Gastroesophageal sphincter (tissue), 4 donors: ENCODE data around the gene NRXN3. TPM values are rescaled to one million over a fixed set of nuclear protein-coding genes. Genes with fewer than 3 reads are reported as not detected.
A peak's percentile ranks its signal among the peaks of the same experiment; 100 is the strongest.

Experiments
- ATAC-seq: fragments of 150-250 bp; one replicate; pipeline ENCODE4 v1.9.1; 2016; ENCODE audit warnings: mild to moderate bottlenecking, moderate library complexity
- H3K27ac ChIP-seq, 4 donors: fragments of 200-600 bp; sonication (generic) in 3 of 4; 1 replicate in 3 of 4; 2 replicates in 1 of 4; pipeline ENCODE4 v1.5.1; 2016 to 2019
- H3K27me3 ChIP-seq: fragments of 200-600 bp; sonication (generic); one replicate; pipeline ENCODE4 v1.5.1; 2019
- H3K36me3 ChIP-seq, 2 donors: fragments of 200-600 bp; sonication (generic); one replicate each; pipeline ENCODE4 v1.5.1; 2019; ENCODE audit warnings: control low read depth in 1 of 2
- H3K4me1 ChIP-seq, 3 donors: fragments of 200-600 bp; sonication (generic); 1 replicate in 2 of 3; 2 replicates in 1 of 3; pipeline ENCODE4 v1.5.1; 2016 to 2019; ENCODE audit warnings: control low read depth in 2 of 3
- H3K4me3 ChIP-seq, 2 donors: fragments of 200-600 bp; sonication (generic); one replicate each; pipeline ENCODE4 v1.5.1; 2019; ENCODE audit warnings: mild to moderate bottlenecking in 1 of 2, moderate library complexity in 1 of 2
- H3K9me3 ChIP-seq, 3 donors: fragments of 200-600 bp; sonication (generic); one replicate each; pipeline ENCODE4 v1.5.1; 2017 to 2019; ENCODE audit warnings: control low read depth in 2 of 3
- EP300 ChIP-seq: sonication (generic); formaldehyde crosslinking; IDR thresholded peaks from one replicate; pipeline ENCODE4 v1.6.1; 2017; ENCODE audit warnings: antibody characterized with exemption, mild to moderate bottlenecking
- POLR2A ChIP-seq, 2 donors: fragments of 450-650 bp; IDR thresholded peaks; one replicate each; pipeline ENCODE4 v1.6.1; 2017; ENCODE audit warnings: antibody characterized with exemption in 2 of 2, mild to moderate bottlenecking in 2 of 2, moderate library complexity in 1 of 2
- POLR2AphosphoS5 ChIP-seq: sonication (generic); formaldehyde crosslinking; IDR thresholded peaks from one replicate; pipeline ENCODE4 v1.6.1; 2017; ENCODE audit warnings: antibody characterized with exemption
- WGBS, 2 donors: methylation state at CpG; one replicate each; pipeline ENCODE4 v1.1.5; 2018; ENCODE audit warnings: low coverage in 1 of 2; 5-methylcytosine and 5-hydroxymethylcytosine counted together
- total RNA-seq, 4 donors: library from RNA; depleted of rRNA; stranded (reverse); fragments of >200 nt; gene quantifications; one replicate each; pipeline ENCODE4 v1.1.0, GENCODE V29; 2016
- TF ChIP-seq, protein P1 (sequence below), 4 experiments: fragments of 200-600 bp in 2 of 4; fragments of 450-650 bp in 2 of 4; sonication (generic) in 1 of 4; IDR thresholded peaks; one replicate each; pipeline ENCODE4 v1.5.1; 2017 to 2019; ENCODE audit warnings: antibody characterized with exemption in 4 of 4, mild to moderate bottlenecking in 2 of 4, moderate library complexity in 2 of 4

NRXN3 gene
- total RNA-seq, 4 donors from 2014 or later, result 74.2 to 192 (median 98.2) TPM

DNA sequence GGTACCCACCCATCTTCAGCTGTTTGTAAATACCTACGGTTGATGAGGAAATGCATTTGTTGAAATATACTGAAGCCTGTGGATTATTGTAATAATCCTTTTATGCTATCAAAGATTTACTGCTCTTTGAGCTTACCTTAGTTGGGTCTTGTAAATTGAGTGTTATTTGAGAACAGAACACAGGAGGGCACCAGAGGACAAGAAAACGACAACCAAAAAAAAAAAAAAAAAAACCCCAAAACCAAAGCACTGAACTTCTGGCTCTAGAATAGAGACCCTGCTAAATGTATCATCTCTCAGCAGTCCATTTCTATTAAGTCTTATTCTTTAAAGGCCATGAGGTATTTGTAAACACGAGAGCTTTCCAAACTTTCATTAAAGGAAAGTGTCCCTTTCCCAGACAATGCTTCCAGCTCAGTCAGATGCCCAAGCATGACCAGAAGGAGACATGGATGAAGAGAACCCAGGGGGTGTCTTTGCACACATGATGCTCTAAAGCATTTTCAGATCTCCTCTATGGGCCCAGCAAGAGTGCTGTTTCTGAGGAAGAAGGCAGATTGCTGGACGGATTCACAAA lies 763.9 kb downstream of the NRXN3 start:
- WGBS, 2 donors, result 8 to 22% methylated on average over 3 to 4 of the region's 4 CpGs
- Histone ChIP-seq H3K27me3 (no peaks in the 10 kb centered on the region), H3K9me3 (no peaks in the 10 kb centered on the region), H3K4me3 (no peak overlapping the region), H3K4me1 (peaks cover 0 to 5% (median 0%) of the 10 kb centered on the region in 3 donors), H3K27ac (no peak overlapping the region), H3K36me3 (no peaks in the 10 kb centered on the region)
- TF ChIP-seq, protein P1, sequence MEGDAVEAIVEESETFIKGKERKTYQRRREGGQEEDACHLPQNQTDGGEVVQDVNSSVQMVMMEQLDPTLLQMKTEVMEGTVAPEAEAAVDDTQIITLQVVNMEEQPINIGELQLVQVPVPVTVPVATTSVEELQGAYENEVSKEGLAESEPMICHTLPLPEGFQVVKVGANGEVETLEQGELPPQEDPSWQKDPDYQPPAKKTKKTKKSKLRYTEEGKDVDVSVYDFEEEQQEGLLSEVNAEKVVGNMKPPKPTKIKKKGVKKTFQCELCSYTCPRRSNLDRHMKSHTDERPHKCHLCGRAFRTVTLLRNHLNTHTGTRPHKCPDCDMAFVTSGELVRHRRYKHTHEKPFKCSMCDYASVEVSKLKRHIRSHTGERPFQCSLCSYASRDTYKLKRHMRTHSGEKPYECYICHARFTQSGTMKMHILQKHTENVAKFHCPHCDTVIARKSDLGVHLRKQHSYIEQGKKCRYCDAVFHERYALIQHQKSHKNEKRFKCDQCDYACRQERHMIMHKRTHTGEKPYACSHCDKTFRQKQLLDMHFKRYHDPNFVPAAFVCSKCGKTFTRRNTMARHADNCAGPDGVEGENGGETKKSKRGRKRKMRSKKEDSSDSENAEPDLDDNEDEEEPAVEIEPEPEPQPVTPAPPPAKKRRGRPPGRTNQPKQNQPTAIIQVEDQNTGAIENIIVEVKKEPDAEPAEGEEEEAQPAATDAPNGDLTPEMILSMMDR (IDR thresholded peaks at IDR 0.05), result peak; percentile 12 to 53 (median 32)
- TF ChIP-seq POLR2A (IDR thresholded peaks at IDR 0.05), result no peak
- TF ChIP-seq POLR2AphosphoS5, result no peak
- ATAC-seq, result no peak

DNA sequence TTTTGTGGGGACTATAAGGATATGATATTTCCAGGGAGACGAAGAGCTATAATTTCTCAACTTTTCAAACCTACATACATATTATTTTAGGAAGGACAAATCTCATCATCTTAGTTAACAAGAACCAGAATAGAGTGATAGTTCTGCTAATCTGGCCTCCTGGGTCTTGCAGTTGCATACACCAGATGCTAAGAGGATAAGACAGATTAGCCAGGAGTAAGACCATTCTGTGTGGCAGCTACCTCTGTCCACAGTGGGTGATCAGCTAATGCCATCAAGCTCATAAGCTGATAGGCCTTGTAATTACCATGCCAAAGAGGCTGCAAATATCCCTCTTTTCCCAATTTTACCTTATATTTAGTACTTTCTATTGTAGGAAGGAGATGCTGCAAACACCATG lies 776.8 kb downstream of the NRXN3 start:
- no peak overlapping the region for H3K27ac ChIP-seq
- H3K9me3 ChIP-seq, result no peaks in the 10 kb centered on the region
- H3K4me3 ChIP-seq, result no peak overlapping the region
- TF ChIP-seq EP300 (no peak), POLR2AphosphoS5 (no peak), POLR2A (IDR thresholded peaks at IDR 0.05) (no peak)
- TF ChIP-seq, protein P1 (IDR thresholded peaks at IDR 0.05), result no peak
- 86 to 100% methylated on average over 1 of the region's 1 CpG for WGBS, 2 donors
- no peaks in the 10 kb centered on the region for H3K27me3 ChIP-seq
- ATAC-seq, result no peak
- H3K36me3 ChIP-seq, result no peaks in the 10 kb centered on the region
- no peaks in the 10 kb centered on the region for H3K4me1 ChIP-seq

DNA sequence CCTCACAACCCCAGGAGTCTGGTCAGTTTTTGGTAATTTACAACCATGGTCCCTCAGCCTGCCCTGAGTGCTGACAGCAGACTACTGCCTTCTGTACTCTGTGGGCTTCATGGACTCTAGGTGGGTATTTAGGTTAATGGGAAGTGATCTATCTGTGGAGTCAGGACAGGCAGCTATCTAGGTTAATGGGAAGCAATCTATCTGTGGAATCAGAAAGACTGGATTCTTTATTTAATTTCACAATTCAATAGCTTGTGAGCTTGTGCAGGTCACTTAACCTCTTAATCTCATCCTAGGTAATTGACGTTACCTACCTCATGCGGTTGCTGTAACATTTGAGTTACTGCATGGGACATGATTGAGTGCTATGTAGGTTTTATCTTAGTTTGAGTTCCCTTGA lies 777.5 kb downstream of the NRXN3 start:
- H3K4me3 ChIP-seq, result no peak overlapping the region
- no peak for ATAC-seq
- no peaks in the 10 kb centered on the region for H3K4me1 ChIP-seq
- H3K27me3 ChIP-seq, result no peaks in the 10 kb centered on the region
- no peak overlapping the region for H3K27ac ChIP-seq
- TF ChIP-seq, protein P1 (IDR thresholded peaks at IDR 0.05), result no peak
- TF ChIP-seq POLR2A (IDR thresholded peaks at IDR 0.05) (no peak), POLR2AphosphoS5 (no peak), EP300 (no peak)
- WGBS, 2 donors, result 75 to 95% methylated on average over 2 of the region's 2 CpGs
- H3K36me3 ChIP-seq, result no peaks in the 10 kb centered on the region
- H3K9me3 ChIP-seq, result no peaks in the 10 kb centered on the region

DNA sequence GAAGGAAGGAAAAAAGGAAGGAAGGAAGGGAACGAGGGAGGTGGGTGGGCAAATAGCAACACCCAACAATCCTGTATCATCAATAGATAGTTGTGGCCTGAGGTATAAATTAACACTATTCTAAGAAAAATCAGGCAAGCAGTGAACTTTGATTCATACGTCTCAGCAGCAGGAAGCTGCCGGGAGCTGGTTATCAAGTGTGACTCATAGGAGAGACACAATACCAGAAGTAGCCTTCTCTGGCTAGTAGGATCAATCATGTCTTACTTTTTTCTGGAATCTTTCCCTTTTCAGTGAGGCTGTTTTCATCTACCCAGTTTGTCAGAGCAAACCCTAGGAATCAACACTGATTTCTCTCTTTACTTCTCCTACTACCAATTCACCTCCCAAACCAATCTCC lies 780.5 kb downstream of the NRXN3 start:
- Histone ChIP-seq H3K27me3 (no peaks in the 10 kb centered on the region), H3K27ac (no peak overlapping the region), H3K36me3 (no peaks in the 10 kb centered on the region), H3K9me3 (no peaks in the 10 kb centered on the region), H3K4me1 (no peaks in the 10 kb centered on the region), H3K4me3 (no peak overlapping the region)
- no peak for ATAC-seq
- 33 to 62% methylated on average over 3 of the region's 3 CpGs for WGBS, 2 donors
- TF ChIP-seq EP300, result no peak
- TF ChIP-seq, protein P1 (IDR thresholded peaks at IDR 0.05), result no peak
- no peak for TF ChIP-seq POLR2A (IDR thresholded peaks at IDR 0.05)
- no peak for TF ChIP-seq POLR2AphosphoS5

DNA sequence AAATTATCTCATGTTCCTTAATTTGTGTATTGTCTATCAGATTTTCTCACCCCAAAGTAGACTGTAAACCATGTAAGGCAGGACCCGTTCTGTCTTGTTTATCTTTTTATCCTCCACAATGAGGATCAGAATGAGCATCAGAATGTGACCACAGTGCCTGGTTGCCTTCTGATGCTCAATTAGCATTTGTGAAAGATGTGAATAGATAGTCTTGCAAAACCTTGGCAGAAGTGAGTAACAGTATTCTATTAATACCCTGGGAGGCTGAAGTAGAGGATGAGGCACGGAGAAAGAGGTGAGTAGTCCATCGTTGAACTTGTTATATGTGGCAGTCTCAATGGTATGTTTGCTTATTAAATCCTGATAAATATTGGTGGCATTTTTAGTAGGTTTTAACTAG lies 781.4 kb downstream of the NRXN3 start:
- H3K4me1 ChIP-seq, result no peaks in the 10 kb centered on the region
- WGBS, 2 donors, result 83 to 94% methylated on average over 2 to 3 of the region's 3 CpGs
- TF ChIP-seq, protein P1 (IDR thresholded peaks at IDR 0.05), result no peak
- TF ChIP-seq EP300 (no peak), POLR2AphosphoS5 (no peak), POLR2A (IDR thresholded peaks at IDR 0.05) (no peak)
- H3K27me3 ChIP-seq, result no peaks in the 10 kb centered on the region
- H3K36me3 ChIP-seq, result no peaks in the 10 kb centered on the region
- no peaks in the 10 kb centered on the region for H3K9me3 ChIP-seq
- no peak overlapping the region for H3K27ac ChIP-seq
- no peak overlapping the region for H3K4me3 ChIP-seq
- ATAC-seq, result no peak
